ENCODE measurements around the gene WNT1.

The WNT1 gene

GRCh38 chr12:48978291-48978740, at the start of gene WNT1:
Gene WNT1, plus strand, starts transcription at chr12:48978322. Its CDS starts 329 bp downstream, at chr12:48978651.
- no peak for DNase-seq (ENCODE audit: low read depth)
- no peak within 1 kb of the TSS for H3K4me3 ChIP-seq (ENCODE audit: low read length)
- TF ChIP-seq CTCF (IDR thresholded peaks at IDR 0.05; ENCODE audit: insufficient read depth, low read depth, low read length, missing control alignments), result no peak

DNA sequence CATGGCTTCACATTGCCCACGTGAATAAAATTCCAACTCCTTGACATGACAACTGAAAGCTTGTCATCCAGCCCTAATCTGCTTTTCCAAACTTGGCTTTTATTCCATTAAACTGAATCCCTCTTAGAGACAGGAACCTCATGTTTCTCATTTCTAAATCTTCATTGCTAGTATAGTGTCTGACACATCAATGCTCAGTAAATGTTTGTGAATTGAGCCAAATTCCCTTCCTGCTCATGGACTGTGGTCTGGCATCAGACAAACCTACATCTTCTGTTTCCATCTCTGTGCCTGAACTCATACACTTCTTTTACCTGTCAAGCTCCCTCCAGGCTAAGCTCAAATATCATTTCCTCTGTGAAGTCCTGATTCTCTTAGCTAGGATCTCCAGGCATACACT, 48.6 kb upstream of the WNT1 start:
- no peak overlapping the region for H3K4me3 ChIP-seq (ENCODE audit: low read length)
- TF ChIP-seq CTCF (IDR thresholded peaks at IDR 0.05; ENCODE audit: insufficient read depth, low read depth, low read length, missing control alignments), result no peak
- DNase-seq (ENCODE audit: low read depth), result no peak

GRCh38 chr12:48930475-48930874, 47.6 kb upstream of the WNT1 start:
- DNase-seq (ENCODE audit: low read depth), result no peak
- no peak for TF ChIP-seq CTCF (IDR thresholded peaks at IDR 0.05; ENCODE audit: insufficient read depth, low read depth, low read length, missing control alignments)
- no peak overlapping the region for H3K4me3 ChIP-seq (ENCODE audit: low read length)

- no peak for DNase-seq (ENCODE audit: low read depth)
- TF ChIP-seq CTCF (IDR thresholded peaks at IDR 0.05; ENCODE audit: insufficient read depth, low read depth, low read length, missing control alignments), result no peak
- no peak overlapping the region for H3K4me3 ChIP-seq (ENCODE audit: low read length)
Measured at GRCh38 chr12:48932878-48933277, 45.2 kb upstream of the WNT1 start.

- TF ChIP-seq CTCF (IDR thresholded peaks at IDR 0.05; ENCODE audit: insufficient read depth, low read depth, low read length, missing control alignments), result no peak
- no peak for DNase-seq (ENCODE audit: low read depth)
- H3K4me3 ChIP-seq (ENCODE audit: low read length), result no peak overlapping the region
Measured at GRCh38 chr12:48933664-48934311, 44.3 kb upstream of the WNT1 start.

- no peak for DNase-seq (ENCODE audit: low read depth)
- TF ChIP-seq CTCF (IDR thresholded peaks at IDR 0.05; ENCODE audit: insufficient read depth, low read depth, low read length, missing control alignments), result peak; percentile 34
Measured at GRCh38 chr12:48934312-48934706, 43.8 kb upstream of the WNT1 start.

GRCh38 chr12:48936379-48936979, 41.6 kb upstream of the WNT1 start:
- peak; percentile 93 for TF ChIP-seq CTCF (IDR thresholded peaks at IDR 0.05; ENCODE audit: insufficient read depth, low read depth, low read length, missing control alignments)
- DNase-seq (ENCODE audit: low read depth), result peak; percentile 57

More at GRCh38 chr12:48934312-48934706, 43.8 kb upstream of the WNT1 start:
- no peak overlapping the region for H3K4me3 ChIP-seq (ENCODE audit: low read length)

More at GRCh38 chr12:48936379-48936979, 41.6 kb upstream of the WNT1 start:
- no peak overlapping the region for H3K4me3 ChIP-seq (ENCODE audit: low read length)
